AG09309 (cell line): ENCODE measurements around the gene PABPN1.

Source experiments
- DNase-seq: peaks from one replicate; pipeline ENCODE4 v3.0.0-alpha.2; 2010; ENCODE audit warnings: low read depth
- H3K4me3 ChIP-seq: 2 replicates; pipeline ENCODE4 v1.5.1; 2011; ENCODE audit warnings: mild to moderate bottlenecking, low read depth, low read length, moderate library complexity; ENCODE audit not compliant: control insufficient read depth
- TF ChIP-seq, protein P1 (sequence below): IDR thresholded peaks from 2 replicates; pipeline ENCODE4 v1.5.1; 2011; ENCODE audit warnings: mild to moderate bottlenecking, low read depth, low read length, inconsistent platforms; ENCODE audit not compliant: insufficient read depth, control insufficient read depth; ENCODE audit errors: missing control alignments

The PABPN1 gene

DNA sequence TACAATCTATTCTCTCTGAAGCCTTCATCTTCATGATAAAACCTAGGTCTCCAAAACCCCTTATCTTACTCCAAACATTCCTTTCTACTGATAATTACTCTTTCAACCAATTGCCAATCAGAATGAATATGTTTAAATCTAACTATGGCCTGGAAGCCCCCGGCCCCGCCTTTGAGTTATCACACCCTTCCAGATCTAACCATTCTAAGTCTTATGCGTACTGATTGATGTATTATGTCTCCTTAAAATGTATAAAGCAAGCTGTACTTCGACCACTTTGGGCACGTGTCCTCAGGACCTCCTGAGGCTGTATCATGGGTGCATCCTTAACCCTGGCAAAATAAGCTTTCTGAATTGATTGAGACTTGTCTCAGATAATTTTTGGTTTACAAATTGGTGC is 14.4 kb downstream of the PABPN1 start:
- TF ChIP-seq, protein P1, sequence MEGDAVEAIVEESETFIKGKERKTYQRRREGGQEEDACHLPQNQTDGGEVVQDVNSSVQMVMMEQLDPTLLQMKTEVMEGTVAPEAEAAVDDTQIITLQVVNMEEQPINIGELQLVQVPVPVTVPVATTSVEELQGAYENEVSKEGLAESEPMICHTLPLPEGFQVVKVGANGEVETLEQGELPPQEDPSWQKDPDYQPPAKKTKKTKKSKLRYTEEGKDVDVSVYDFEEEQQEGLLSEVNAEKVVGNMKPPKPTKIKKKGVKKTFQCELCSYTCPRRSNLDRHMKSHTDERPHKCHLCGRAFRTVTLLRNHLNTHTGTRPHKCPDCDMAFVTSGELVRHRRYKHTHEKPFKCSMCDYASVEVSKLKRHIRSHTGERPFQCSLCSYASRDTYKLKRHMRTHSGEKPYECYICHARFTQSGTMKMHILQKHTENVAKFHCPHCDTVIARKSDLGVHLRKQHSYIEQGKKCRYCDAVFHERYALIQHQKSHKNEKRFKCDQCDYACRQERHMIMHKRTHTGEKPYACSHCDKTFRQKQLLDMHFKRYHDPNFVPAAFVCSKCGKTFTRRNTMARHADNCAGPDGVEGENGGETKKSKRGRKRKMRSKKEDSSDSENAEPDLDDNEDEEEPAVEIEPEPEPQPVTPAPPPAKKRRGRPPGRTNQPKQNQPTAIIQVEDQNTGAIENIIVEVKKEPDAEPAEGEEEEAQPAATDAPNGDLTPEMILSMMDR: no peak
- DNase-seq: no peak
- H3K4me3 ChIP-seq: no peak overlapping the region

DNA sequence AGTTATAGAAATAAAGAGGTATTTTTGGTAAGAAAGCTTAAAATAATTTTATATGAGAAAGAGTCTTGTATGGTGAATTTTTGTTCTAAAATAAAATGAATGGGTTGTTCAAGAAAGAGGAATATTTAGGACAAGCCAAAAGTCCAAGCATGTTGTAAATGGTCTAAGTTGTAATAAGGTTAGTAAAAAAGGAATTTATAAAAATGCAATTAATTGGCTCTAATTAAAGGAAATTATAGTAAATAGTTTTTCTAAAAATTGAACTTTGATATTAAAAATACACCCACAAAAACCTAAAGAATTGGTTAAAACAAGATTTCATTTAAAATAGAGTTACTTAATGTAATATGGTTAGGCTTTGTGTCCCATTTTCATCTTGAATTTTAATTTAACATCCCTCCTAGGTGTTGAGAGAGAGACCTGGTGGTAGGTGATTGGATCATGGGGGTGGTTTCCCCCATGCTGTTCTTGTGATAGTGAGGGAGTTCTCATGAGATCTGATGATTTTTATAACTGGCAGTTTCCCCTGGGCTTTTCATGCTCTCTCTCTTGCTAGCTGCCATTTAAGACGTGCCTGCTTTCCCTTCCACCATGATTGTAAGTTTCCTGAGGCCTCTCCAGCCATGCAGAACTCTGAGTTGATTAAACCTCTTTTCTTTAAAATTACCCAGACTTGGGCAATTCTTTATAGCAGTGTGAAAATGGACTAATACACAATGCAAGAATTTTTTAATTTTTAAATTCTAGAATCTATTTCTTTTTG is 18.4 kb downstream of the PABPN1 start:
- H3K4me3 ChIP-seq: no peak overlapping the region
- no peak for DNase-seq
- TF ChIP-seq, protein P1: no peak

DNA sequence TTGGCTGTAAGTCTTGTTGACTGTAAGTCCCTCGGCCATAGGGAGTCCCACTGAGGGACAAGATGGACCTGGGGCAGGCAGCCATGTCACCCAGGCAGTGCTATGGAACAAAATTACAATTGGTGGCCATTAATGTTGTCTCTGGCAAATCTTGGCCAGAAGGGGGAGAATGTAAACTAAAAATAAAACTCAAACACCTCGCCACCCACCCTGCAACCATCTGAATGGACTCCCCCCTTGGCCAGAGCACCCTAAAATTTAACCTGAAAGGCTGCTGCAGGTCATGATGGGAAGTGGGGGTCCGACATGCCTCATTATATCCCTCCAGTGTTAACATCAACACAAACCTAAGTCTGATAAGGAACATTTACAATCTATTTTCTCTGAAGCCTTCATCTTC is 23.2 kb downstream of the PABPN1 start:
- no peak for DNase-seq
- TF ChIP-seq, protein P1: no peak
- H3K4me3 ChIP-seq: no peak overlapping the region

DNA sequence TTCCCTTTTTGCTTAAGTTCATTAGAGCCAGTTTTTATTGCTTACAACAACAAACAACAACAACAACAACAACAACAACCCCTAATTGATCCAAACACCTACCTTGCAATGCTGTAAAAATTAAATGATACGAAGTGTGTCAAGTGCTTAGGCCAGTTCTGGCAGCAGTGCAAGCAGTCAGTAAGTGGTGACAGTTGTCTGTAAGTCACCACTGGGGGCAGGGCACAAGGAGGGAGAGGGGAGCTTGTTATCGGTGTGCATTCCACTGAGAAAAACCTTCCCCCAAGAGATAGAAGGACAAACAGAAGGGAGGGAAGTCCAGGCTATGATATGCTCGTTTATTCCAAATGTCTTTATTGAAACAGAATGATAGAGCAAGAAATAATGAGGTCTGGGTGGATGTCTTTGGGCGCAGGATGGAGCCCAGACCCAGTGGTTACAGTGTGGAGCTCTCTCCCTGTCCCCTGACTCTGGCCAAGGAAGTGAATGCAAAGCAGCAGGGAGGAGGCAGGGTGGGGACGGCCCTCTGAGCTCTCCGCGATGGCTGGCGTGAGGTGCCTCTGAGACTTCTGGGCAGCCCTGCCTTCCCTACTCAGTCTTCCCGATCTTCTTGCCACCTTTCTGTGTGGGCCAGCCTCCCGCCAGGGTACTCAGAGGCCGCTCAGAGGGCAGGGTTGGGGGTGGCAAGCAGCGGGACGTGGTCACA is 24.9 kb downstream of the PABPN1 start:
- no peak overlapping the region for H3K4me3 ChIP-seq
- no peak for DNase-seq
- TF ChIP-seq, protein P1: no peak

DNA sequence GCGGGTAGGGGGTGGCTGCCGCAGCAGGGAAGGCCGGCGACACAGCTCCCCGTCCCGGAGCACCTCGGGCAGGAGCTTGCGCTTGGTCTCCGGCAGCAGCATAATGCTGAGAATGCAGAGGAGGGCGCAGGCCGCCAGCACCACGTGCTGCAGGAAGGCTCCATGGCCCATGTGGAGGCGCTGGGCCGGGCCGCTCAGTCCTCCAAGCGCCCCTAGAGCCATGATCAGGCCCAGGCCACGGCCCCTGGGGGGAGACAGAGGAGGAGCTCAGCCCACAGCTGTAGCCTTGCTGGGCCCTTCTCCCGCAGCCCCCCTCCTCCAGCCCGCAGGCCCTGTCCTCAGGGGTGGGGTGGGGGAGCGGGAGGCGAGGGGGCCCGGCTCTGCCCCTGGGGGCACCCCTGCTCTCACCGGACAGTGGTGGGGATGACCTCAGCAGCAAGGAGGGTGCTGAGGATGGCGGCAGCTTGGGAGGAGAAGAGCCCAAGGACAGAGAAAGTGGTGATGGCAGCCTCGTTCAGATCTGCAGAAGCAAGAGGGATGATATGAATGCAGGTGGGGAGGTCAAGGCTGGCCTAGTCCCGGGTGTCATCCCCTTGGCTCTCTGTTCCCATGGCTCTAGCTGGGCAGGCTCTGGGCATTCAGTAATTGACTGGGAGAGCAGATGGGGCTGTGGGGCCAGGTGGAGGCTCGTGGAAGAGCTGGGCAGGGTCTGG is 25.6 kb downstream of the PABPN1 start:
- H3K4me3 ChIP-seq: no peak overlapping the region
- no peak for DNase-seq
- TF ChIP-seq, protein P1: no peak

GRCh38 chr14:23347406-23348296 is 26.4 kb downstream of the PABPN1 start:
- TF ChIP-seq, protein P1: no peak
- H3K4me3 ChIP-seq: no peak overlapping the region
- DNase-seq: no peak
